Stimulated activated CD4-positive, alpha-beta T cell treated with anti-CD3 and anti-CD28 coated beads, Interleukin-1b, Interleukin-23, amount 100 ng/mL, for 24 hours (primary cell): ENCODE data around the gene DPYSL5.

Experiments used
- DNase-seq, 4 experiments: peaks; one replicate each; pipeline ENCODE4 v3.0.0-alpha.2; 2020; ENCODE audit warnings: low read depth in 4 of 4, low spot score in 1 of 4

The DPYSL5 gene

DNA sequence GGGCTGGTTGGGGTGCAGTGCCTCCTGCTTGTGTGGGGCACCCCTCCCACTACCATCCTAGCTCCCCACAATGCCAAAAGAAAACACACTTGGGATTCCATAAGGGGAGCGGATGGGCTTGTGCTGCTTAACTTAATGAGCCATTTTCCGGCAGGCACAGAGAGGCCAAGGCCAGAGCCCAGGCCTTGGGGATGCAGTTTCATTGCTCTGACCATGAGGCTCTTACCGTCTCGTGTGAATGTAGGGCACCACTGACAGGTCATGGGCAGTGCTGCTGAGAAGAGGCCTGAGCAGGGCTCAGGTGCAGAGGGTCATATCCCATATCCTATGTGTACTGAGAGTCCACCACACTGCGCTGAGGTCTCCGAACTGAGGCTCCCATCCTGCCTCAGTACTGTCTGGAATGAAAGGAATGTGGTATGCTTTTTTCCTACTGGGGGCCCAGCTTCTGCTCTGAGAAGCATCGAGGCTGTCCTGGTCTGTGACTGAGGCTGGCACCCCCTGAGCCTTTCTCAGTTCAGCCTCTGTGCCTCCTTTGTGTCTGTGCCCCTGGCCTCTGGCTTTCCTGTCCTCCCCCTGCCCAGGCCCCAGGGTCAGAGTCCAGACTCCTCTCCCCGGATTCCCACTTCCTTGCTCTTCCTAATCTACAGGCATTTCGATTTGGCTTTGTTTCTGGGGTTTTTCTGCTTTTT, 77.3 kb downstream of the DPYSL5 start:
- DNase-seq = no peak

DNA sequence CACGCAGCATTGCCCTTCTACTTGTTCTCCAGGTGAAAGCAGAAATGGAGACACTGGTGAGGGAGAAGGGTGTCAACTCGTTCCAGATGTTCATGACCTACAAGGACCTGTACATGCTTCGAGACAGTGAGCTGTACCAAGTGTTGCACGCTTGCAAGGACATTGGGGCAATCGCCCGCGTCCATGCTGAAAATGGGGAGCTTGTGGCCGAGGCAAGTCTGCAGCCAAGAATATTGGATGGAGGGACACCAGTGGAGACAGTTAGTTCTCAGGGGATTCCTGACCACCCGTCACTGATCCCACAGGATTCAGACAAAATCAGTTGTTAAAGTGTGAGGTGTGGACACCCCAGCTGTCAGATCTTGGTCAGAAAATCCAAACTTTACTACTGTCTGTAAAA, 79.3 kb downstream of the DPYSL5 start:
- no peak for DNase-seq

- DNase-seq = no peak
Observed at GRCh38 chr2:26932974-26933373, 85.0 kb downstream of the DPYSL5 start.

DNA sequence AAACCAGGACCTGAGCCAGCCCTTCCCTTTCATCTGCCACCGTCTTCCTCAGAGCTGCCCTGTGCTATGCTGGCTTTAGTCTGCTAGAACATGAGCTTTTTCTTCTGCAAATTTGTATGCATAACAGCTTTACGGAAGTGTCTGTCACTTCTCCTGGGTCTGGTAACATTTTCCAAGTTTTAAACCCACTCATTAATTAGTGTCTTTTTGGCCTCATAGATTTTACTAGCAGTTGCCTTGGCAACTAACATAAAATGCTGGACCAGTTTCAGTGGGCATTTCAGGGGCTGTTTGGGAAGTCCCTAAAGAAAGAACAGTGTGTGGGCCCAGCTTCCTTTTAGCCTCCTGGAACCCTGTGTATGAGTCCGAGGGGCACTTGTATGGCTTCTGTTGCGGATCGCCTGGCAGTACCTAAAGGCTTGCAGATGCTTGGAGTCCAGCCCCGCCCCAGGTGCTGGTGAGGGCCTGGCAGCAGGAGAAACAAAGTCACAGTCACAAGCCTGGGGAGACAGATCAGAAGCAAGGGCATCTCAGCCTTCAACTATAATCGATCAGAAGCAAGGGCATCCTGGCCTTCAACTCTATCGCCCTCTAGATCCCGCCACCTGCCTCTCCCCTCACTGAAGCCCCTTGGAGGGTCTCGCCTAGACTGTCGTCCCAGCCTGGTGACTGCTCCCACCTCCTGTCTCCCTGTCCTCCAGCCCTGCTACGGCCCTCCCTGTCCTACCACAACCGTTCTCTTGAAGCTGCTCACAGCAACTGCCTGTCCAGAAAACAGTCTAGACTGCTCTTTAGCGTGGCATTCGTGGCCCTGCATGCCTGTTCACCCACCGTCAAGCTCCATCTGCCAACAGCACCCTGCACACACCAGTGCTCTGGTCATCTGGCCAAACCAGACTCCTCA, 85.8 kb downstream of the DPYSL5 start:
- no peak for DNase-seq

GRCh38 chr2:26934335-26934724, 86.4 kb downstream of the DPYSL5 start:
- DNase-seq = no peak

DNA sequence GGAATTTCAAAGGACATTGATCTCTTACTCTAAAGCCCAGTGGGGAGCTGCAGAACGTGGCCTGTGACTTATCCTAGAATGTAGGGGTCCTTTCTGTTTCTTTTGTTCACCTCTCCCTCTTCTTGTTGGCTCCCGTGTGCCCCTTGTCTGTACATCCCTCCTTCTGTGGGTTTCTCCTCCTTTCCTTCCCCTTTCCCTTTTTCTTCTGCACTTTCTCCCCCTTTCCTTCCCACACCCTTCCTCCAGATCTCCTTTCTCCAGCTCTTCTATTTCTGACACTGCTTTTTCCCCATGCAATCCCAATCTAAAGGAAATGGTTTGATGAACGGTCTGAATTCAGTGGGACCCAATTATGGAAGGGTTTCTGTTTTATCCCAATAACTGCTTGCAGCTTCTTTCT, 87.1 kb downstream of the DPYSL5 start:
- no peak for DNase-seq

DNA sequence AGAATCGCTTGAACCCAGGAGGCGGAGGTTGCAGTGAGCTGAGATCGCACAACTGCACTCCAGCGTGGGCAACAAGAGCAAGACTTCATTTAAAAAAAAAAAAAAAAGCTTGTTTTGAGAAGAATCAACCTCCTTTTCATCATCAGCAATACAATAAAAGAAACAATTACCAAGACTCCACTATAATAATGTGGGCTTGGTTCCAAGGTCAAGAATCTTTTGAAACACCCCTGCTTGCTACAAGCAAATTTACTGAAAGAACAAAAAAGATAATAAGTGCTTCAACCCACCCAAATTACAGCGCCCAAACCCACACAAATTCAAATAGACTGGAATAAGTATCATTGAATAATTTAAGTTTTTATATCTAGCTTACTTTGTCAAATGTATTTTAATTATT, 88.9 kb downstream of the DPYSL5 start:
- no peak for DNase-seq

DNA sequence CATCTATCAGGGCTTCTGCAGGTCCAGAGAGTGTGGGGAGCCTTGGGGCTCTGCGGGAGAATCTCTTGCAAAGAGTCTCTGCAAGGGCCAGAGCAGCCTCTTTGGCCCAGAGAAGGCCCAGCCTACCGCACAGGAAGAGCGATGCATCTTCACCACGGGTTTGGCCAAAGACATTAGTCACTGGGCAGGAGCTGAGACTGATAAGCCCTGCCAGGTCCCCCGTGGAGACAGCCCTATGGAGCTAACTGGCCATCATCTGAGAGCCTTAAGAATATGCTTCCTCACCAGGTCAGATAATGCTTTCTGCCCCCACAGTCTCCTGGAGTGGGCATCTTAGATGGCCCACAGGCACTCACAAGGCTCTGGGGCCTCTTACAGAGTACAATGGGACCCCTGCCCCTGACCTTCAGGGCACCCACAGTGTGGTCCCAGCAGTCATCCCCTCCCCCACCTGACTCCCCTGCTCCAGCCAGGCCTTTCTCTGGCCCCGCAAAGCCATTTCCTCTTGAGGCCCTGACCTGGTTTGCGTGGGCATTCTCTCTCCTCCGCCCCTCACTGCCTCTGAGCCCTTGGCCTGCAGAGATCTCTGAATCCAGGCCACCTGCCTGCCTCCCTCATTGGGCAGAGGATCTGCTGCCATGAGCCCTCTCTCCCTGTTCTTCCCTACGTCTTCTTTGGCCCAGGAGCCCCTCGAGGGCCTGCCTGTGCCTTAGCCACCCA, 90.6 kb downstream of the DPYSL5 start:
- no peak for DNase-seq

DNA sequence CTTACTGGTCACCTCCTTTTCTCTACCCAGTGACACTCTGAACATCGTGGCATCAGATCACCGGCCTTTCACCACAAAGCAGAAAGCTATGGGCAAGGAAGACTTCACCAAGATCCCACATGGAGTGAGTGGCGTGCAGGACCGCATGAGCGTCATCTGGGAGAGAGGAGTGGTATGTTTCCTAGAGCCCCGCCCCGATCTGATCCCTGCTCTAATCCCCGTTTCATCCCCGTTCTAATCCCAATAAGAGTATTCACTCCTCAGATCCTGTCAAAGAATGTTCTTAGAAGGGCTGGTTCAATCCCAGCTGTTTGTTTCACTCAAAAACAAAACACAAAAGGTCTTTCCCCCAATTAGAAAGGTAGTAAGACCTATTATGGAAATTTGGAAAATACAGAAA, 92.1 kb downstream of the DPYSL5 start:
- DNase-seq = no peak

DNA sequence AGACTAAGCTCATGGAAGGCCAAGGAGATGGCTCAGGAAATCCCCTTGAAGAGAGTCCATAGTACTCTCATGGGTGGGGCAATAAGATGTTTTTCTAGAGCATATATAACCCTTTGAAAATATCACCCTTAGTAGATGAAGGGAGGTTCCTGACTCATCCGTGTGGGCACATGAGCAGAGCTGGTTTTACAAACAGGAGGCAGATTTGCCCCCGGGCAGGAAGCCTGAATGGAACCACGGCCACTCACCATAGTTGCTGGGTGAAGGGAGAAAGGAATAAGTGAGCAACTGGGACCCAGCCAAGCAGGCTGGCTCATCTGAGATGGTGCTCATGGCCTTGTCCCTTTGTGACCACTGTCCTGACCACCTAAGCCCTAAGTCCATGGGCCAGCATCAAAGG, 93.6 kb downstream of the DPYSL5 start:
- no peak for DNase-seq

- peak; percentile 35 to 55 (median 50) for DNase-seq
Observed at GRCh38 chr2:26942543-26943295, 94.8 kb downstream of the DPYSL5 start.

GRCh38 chr2:26945991-26946750, 98.2 kb downstream of the DPYSL5 start:
- DNase-seq = no peak

DNA sequence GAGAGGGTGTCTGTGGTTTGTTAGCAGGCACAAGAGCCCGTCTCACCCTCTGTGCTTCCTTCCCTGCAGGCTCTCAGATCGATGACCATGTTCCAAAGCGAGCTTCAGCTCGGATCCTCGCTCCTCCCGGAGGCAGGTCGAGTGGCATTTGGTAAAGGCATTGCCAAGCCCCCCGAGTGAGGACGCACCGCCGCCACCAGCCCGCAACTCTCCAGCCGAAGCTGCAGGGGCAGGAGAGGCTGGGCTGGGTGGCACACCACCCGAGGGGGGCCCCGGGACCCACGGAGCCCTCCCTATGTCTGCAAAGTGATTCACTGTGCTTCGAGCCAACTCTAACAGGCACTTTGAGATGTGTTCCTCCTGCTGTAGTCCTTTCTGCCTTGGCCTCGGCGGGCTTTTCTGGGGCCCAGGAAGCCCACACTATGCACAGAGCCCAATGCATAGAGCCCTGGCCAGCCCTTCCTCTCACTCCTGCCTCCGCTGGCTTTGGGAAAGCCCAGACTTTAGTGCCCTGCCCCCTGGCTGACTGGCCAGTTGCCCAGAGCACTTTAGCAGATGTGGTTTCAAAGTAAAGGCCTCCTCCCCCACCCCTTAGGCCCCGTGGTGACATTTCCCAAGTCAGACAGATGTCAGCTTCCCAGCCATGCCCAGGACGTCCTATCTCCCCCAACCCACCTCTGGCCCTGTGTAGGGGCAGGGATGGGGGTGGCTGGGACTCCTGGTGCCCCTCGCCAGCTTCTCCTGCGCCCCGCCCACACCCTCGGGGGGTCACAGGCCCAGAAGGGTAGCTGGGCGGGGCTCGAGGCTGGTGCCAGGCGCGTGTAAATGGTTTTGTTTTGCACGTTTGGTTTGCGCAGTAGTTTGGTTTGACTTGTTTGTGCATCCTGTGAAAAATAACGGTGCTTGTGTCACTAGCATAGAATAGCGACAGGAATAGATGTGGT, 99.2 kb downstream of the DPYSL5 start:
- DNase-seq = no peak

GRCh38 chr2:26948800-26949199, 100.9 kb downstream of the DPYSL5 start:
- DNase-seq = no peak

- DNase-seq = no peak
Observed at GRCh38 chr2:26950246-26950645, 102.3 kb downstream of the DPYSL5 start.

DNA sequence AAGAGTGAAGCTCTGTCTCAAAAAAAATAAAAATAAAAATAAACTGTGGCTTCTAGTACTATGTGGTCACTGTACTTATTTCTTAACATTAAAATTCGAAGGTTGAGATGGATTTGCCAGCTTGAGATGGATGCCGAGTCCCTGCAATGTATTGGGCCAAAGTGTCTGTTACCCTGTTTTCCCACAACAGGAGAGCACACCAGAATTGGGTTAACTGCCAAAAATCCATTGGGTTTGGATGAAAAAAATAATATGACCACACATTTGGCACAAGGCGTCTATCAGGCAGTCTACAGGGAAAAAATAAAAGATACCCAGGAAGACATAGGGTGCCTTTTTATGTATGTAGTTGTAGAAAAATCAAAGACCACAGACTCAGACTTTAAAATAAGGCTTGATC, 103.3 kb downstream of the DPYSL5 start:
- DNase-seq = no peak

- no peak for DNase-seq
Observed at GRCh38 chr2:26952374-26952773, 104.4 kb downstream of the DPYSL5 start.

DNA sequence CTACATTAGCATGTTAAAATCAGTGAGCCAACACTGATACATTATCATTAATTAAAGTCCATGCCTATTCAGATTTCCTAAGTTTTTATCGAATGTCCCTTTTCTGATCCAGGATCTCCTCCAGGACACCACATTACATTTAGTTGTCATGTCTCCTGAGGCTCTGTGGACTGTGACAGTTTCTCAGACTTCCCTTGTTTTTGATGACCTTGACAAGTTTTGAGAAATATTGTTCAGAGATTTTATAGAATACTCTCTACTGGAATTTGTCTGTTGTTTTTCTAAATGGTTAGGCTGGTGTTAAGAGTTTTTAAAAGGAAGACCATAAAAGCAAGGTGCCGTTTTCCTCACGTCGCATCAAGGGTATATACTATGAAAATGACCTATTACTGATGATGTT, 106.2 kb downstream of the DPYSL5 start:
- DNase-seq = no peak

GRCh38 chr2:26957041-26957440, 109.1 kb downstream of the DPYSL5 start:
- DNase-seq = no peak
